Ishikawa (cell line): ENCODE data around the gene FARSA.

Experiments used
- CEBPB ChIP-seq: IDR thresholded peaks from 2 replicates; pipeline ENCODE4 v1.6.1; 2012
- CREB1 ChIP-seq: IDR thresholded peaks from 2 replicates; pipeline ENCODE4 v1.6.1; 2012; ENCODE audit warnings: low read depth
- EGR1 ChIP-seq: IDR thresholded peaks from 2 replicates; pipeline ENCODE4 v1.6.1; 2012
- EP300 ChIP-seq: IDR thresholded peaks from 2 replicates; pipeline ENCODE4 v1.6.1; 2012; ENCODE audit warnings: borderline replicate concordance
- FOXM1 ChIP-seq: IDR thresholded peaks from 2 replicates; pipeline ENCODE4 v1.6.1; 2012; ENCODE audit warnings: low read depth, borderline replicate concordance
- NFIC ChIP-seq: IDR thresholded peaks from 2 replicates; pipeline ENCODE4 v1.6.1; 2012
- RAD21 ChIP-seq: IDR thresholded peaks from 2 replicates; pipeline ENCODE4 v1.6.1; 2012; ENCODE audit warnings: low read depth
- TAF1 ChIP-seq: IDR thresholded peaks from 2 replicates; pipeline ENCODE4 v1.6.1; 2012; ENCODE audit warnings: low read depth, mild to moderate bottlenecking
- TCF12 ChIP-seq: IDR thresholded peaks from 2 replicates; pipeline ENCODE4 v1.6.1; 2012; ENCODE audit warnings: low read depth
- TEAD4 ChIP-seq: IDR thresholded peaks from 2 replicates; pipeline ENCODE4 v1.6.1; 2012
- YY1 ChIP-seq: IDR thresholded peaks from 2 replicates; pipeline ENCODE4 v1.6.1; 2012; ENCODE audit warnings: low read depth
- ZBTB7A ChIP-seq: IDR thresholded peaks from 2 replicates; pipeline ENCODE4 v1.6.1; 2012; ENCODE audit warnings: low read depth
- TF ChIP-seq, protein P1 (sequence below): IDR thresholded peaks from 2 replicates; pipeline ENCODE4 v1.6.1; 2012
- TF ChIP-seq, protein P2 (sequence below): IDR thresholded peaks from 2 replicates; pipeline ENCODE4 v1.6.1; 2012; ENCODE audit warnings: low read depth, mild to moderate bottlenecking
- TF ChIP-seq, protein P3 (sequence below): IDR thresholded peaks from 2 replicates; pipeline ENCODE4 v1.6.1; 2012

The FARSA gene

DNA sequence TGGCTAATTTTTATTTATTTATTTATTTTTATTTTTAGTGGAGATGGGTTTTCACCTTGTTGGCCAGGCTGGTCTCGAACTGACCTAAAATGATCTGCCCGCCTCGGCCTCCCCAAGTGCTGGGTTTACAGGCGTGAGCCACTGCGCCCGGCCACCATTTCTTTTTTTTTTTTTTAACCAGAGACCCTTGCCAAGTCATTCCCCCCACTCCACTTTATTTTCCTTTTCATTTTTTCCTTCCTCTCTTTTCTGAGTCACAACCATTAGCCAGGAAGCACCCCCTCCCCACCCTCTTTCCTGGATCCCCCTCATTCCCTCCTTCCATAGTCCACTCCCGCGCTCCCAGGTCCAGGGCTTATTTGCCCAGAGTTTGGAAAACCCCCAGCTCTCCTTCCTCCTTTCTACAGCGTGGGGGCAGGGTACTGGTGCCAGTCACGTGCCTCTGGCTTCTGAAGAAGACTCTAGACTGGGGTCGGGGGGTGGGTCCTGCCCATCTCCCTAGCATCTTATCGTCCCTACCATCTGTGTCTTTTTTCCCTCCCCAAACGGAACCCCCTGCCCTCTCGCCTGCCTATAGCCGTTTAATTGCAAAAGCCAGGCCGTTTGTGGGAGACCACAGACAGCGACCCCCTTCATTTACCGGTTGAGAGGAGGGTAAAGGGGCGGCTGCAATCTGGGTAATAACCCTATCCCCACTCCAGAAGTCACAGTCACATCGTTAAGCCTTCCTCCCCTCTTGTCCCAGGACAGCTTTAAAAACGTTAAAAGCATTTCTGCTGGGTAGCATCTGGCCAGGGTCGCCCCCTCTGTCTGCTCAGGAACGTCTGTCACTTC lies 3.8 kb upstream of the FARSA start:
- TF ChIP-seq FOXM1: no peak
- TF ChIP-seq, protein P1, sequence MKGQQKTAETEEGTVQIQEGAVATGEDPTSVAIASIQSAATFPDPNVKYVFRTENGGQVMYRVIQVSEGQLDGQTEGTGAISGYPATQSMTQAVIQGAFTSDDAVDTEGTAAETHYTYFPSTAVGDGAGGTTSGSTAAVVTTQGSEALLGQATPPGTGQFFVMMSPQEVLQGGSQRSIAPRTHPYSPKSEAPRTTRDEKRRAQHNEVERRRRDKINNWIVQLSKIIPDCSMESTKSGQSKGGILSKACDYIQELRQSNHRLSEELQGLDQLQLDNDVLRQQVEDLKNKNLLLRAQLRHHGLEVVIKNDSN: peak; percentile 74

DNA sequence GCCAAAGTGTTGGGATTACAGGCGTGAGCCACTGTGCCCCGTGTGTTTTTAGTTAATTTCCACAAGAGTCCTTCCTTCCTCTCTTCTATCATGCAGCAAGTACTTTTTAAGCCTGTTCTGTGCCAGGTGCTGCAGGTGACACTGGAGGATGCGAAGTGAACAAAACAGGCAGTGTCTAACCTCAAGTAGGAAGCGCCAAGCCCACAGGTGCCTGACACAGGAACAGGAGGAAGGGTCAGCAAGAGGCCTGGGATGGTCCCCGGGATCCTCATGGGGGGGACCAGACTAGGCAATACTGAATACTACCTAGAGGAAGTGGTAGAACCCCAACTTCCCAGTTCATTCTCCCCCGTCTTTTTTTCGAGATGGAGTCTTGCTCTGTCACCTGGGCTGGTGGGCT lies 3.1 kb upstream of the FARSA start:
- TF ChIP-seq, protein P2, sequence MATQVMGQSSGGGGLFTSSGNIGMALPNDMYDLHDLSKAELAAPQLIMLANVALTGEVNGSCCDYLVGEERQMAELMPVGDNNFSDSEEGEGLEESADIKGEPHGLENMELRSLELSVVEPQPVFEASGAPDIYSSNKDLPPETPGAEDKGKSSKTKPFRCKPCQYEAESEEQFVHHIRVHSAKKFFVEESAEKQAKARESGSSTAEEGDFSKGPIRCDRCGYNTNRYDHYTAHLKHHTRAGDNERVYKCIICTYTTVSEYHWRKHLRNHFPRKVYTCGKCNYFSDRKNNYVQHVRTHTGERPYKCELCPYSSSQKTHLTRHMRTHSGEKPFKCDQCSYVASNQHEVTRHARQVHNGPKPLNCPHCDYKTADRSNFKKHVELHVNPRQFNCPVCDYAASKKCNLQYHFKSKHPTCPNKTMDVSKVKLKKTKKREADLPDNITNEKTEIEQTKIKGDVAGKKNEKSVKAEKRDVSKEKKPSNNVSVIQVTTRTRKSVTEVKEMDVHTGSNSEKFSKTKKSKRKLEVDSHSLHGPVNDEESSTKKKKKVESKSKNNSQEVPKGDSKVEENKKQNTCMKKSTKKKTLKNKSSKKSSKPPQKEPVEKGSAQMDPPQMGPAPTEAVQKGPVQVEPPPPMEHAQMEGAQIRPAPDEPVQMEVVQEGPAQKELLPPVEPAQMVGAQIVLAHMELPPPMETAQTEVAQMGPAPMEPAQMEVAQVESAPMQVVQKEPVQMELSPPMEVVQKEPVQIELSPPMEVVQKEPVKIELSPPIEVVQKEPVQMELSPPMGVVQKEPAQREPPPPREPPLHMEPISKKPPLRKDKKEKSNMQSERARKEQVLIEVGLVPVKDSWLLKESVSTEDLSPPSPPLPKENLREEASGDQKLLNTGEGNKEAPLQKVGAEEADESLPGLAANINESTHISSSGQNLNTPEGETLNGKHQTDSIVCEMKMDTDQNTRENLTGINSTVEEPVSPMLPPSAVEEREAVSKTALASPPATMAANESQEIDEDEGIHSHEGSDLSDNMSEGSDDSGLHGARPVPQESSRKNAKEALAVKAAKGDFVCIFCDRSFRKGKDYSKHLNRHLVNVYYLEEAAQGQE: no peak
- TF ChIP-seq TAF1 (no peak), EP300 (no peak), TEAD4 (no peak), CREB1 (no peak)
- TF ChIP-seq, protein P1: no peak

DNA sequence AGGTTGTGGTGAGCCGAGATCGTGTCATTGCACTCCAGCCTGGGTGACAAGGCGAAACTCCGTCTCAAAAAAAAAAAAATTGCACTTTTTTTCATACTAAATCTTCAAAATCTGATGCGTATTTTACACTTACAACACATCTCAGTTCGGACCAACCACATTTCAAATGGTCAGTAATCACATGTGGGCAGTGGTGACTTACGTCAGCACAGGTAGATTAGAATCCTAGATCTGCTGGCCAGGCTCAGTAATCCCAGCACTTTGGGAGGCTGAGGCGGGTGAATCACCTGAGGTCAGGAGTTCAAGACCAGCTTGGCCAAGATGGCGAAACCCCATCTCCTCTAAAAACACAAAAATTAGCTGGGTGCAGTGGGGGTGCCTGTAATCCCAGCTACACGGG lies 1.6 kb upstream of the FARSA start:
- no peak for TF ChIP-seq CREB1
- no peak for TF ChIP-seq YY1
- no peak for TF ChIP-seq TCF12

DNA sequence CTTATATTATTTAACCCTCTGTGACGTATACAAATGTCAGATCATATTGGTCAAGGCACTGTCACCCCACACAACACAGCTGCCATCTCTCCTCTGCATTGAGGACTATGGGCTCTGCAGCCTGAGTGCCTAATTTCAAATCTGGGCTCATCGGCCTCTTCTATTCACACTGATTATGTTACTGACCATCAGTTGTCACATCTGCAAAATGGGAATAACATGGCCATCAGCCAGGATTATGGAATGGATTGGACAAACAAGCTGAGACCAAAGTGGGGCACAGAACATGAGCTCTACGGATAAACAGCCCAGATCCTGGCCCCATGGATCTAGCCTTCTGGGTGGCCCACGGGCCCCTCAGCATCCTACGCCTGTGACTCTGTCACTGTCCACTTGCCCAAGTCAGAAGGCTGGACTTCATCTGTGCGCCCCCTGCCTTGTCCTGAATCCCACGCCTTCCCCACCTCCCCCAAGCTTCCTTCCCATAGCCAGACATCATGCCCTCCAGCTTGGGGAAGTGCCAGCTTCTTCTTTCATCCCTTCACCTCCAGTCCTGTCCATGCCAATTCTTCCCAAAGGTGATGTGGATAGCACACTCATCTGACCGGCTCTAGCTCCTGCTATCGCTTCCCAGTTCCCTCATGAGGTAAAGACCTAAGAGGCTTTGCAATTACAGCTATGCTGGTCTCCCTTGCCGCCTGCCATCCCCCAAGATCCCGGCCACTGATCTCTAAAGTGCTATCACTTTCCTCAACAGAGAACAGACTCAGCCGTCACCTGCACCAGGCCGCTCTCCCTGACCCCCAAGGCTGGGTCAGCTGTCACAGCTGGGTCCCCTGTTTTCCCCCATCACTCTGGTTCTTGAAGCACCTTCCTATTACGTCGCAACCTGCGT lies 872 bp downstream of the FARSA start:
- TF ChIP-seq YY1 (no peak), RAD21 (no peak), FOXM1 (no peak), TAF1 (no peak), EGR1 (no peak), TCF12 (no peak), TEAD4 (no peak), ZBTB7A (no peak), CREB1 (no peak), NFIC (no peak), EP300 (no peak), CEBPB (no peak)
- TF ChIP-seq, protein P3, sequence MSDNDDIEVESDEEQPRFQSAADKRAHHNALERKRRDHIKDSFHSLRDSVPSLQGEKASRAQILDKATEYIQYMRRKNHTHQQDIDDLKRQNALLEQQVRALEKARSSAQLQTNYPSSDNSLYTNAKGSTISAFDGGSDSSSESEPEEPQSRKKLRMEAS: no peak
- TF ChIP-seq, protein P2: no peak
- TF ChIP-seq, protein P1: no peak

DNA sequence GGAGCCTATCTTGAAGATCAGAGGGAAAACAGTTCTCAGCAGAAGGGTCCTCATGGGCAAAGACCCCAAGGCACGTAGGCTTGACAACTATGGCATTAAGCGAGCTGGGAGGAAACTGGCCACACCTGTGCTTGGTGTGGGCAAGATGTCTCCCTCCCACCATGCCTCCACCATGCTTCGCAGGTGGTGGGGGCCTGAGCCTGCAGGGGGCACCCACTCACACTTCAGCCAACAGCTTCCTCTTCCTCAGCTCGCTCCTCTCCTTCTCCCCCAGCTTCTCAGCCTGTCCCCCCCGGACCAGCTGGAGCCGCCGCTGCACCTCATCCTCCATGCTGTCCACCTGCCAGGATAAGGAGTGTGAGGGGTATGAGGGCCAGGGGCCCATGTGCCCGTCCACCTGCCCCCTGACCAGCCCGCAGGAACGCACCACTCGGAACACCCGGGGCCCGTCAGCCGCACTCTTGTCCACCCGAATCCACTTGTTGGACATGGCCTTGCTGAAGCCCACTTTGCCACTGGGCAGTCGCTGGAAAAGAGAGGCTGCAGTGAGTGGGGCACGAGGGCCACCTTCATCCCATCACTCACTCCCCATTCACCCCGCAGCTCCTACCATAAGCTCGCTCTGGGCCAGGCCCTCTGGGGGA lies 3.4 kb downstream of the FARSA start:
- TF ChIP-seq EP300 (no peak), CREB1 (no peak), TAF1 (no peak), CEBPB (no peak), NFIC (no peak), EGR1 (no peak), RAD21 (no peak), TCF12 (no peak), ZBTB7A (no peak), TEAD4 (no peak), YY1 (no peak), FOXM1 (no peak)
- TF ChIP-seq, protein P2: no peak
- TF ChIP-seq, protein P3: no peak
- TF ChIP-seq, protein P1: no peak
